Nephron (organoid): ENCODE measurements around the gene NMRK1.
A peak's percentile ranks its signal among the peaks of the same experiment; 100 is the strongest.

Experiments used
- H3K27ac Mint-ChIP-seq, 3 experiments: 2 replicates each; pipeline ENCODE4 v1.8.0; 2020; ENCODE audit warnings: mixed read lengths in 3 of 3, mild to moderate bottlenecking in 2 of 3, moderate library complexity in 1 of 3
- H3K27me3 Mint-ChIP-seq: 2 replicates; pipeline ENCODE4 v1.8.0; 2021; ENCODE audit warnings: low read depth, mild to moderate bottlenecking, moderate library complexity, mixed read lengths
- H3K36me3 Mint-ChIP-seq: 2 replicates; pipeline ENCODE4 v1.8.0; 2020; ENCODE audit warnings: low read depth, mixed read lengths
- H3K4me1 Mint-ChIP-seq: 2 replicates; pipeline ENCODE4 v1.8.0; 2020; ENCODE audit warnings: mixed read lengths
- H3K4me3 Mint-ChIP-seq, 3 experiments: 2 replicates each; pipeline ENCODE4 v1.8.0; 2020; ENCODE audit warnings: mild to moderate bottlenecking in 3 of 3, mixed read lengths in 3 of 3, moderate library complexity in 2 of 3
- H3K9me3 Mint-ChIP-seq: 2 replicates; pipeline ENCODE4 v1.8.0; 2020; ENCODE audit warnings: mixed read lengths
- CTCF ChIP-seq, 3 experiments: fragments of 200-600 bp; sonication (generic); IDR thresholded peaks; one replicate each; pipeline ENCODE4 v1.5.0; 2021; ENCODE audit warnings: antibody characterized with exemption in 3 of 3; ENCODE audit not compliant: unreplicated experiment in 3 of 3

Gene NMRK1

GRCh38 chr9:75096796-75097195, 8.8 kb upstream of the NMRK1 start:
- no peaks in the 10 kb centered on the region for H3K36me3 Mint-ChIP-seq
- no peaks in the 10 kb centered on the region for H3K9me3 Mint-ChIP-seq
- TF ChIP-seq CTCF (IDR thresholded peaks at IDR 0.05; ENCODE audit: unreplicated experiment in 3 of 3) = no peak
- peaks cover 4% of the 10 kb centered on the region for H3K4me1 Mint-ChIP-seq
- H3K4me3 Mint-ChIP-seq = no peak overlapping the region
- H3K27me3 Mint-ChIP-seq = peaks cover 3% of the 10 kb centered on the region
- H3K27ac Mint-ChIP-seq = no peak overlapping the region

- H3K4me3 Mint-ChIP-seq = no peak overlapping the region
- H3K27ac Mint-ChIP-seq = no peak overlapping the region
- H3K9me3 Mint-ChIP-seq = no peaks in the 10 kb centered on the region
- H3K36me3 Mint-ChIP-seq = no peaks in the 10 kb centered on the region
- no peak for TF ChIP-seq CTCF (IDR thresholded peaks at IDR 0.05; ENCODE audit: unreplicated experiment in 3 of 3)
- H3K27me3 Mint-ChIP-seq = peaks cover 6% of the 10 kb centered on the region
- H3K4me1 Mint-ChIP-seq = peaks cover 13% of the 10 kb centered on the region
Observed at GRCh38 chr9:75092766-75093165, 4.8 kb upstream of the NMRK1 start.

DNA sequence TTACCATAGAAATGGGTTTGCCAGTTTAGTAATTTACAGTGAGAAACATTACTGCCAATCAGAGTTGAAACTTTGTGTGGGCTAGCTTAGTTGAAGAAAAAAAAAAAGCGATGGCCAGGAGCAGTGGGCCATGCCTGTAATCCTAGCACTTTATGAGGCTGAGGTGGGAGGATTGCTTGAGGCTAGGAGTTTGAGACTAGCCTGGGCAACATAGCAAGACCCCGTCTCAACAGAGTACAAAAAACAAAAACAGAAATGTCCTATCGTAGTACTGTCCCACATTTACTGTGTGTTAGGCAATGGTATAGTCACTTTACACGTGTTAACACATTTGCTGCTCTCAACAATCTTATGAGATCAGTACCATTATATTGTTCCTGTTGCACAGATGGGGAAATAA, 2.6 kb upstream of the NMRK1 start:
- Mint-ChIP-seq H3K4me1 (peaks cover 22% of the 10 kb centered on the region), H3K36me3 (no peaks in the 10 kb centered on the region)

GRCh38 chr9:75089373-75089766, 1.4 kb upstream of the NMRK1 start:
- no peak for TF ChIP-seq CTCF (IDR thresholded peaks at IDR 0.05; ENCODE audit: unreplicated experiment in 3 of 3)
- Mint-ChIP-seq H3K4me3 (peak overlapping the region; percentile 92 to 98 (median 97)), H3K27me3 (peaks cover 6% of the 10 kb centered on the region), H3K27ac (peak overlapping the region; percentile 51 to 63 (median 53)), H3K4me1 (peaks cover 22% of the 10 kb centered on the region), H3K9me3 (no peaks in the 10 kb centered on the region), H3K36me3 (no peaks in the 10 kb centered on the region)

More for the DNA sequence above, 2.6 kb upstream of the NMRK1 start:
- H3K4me3 Mint-ChIP-seq = peak overlapping the region in 1 of 3 experiments; percentile 31
- no peaks in the 10 kb centered on the region for H3K9me3 Mint-ChIP-seq
- no peak for TF ChIP-seq CTCF (IDR thresholded peaks at IDR 0.05; ENCODE audit: unreplicated experiment in 3 of 3)
- H3K27me3 Mint-ChIP-seq = peaks cover 6% of the 10 kb centered on the region
- no peak overlapping the region for H3K27ac Mint-ChIP-seq

DNA sequence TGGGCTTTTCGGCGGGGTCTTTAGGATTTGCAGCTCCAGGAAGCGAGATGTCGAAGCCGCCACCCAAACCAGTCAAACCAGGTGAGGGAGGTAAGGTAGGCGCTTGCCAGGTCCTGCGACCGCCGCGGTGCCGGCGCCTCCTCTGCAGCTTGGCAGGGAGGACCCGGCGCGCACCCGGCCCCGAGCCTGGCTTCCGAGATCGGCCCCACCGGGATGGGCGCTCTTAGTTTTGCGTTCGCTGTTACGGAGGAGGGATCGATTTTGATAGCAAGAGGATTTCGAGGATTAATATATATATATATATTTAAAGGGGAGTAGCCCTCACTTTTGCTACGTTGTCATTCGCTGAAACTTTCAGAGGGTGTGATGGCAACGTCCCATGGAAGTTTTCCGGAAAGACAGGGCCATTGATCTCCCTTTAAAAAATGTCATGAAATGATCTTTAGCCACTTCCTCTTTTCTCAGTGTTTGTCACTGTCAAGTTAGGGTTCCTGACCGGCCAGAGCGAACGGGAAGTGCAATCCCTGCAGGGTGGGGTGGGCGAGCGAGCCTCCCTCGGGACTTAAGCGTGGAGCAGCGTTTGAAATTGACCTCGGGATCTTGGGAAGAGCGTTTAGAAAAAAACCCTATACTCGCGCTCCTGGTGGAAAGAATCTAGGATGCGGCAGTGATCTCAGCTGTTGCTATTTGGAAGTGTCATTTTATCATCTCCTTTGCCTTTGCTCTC, 854 bp upstream of the NMRK1 start:
- Mint-ChIP-seq H3K36me3 (no peaks in the 10 kb centered on the region), H3K4me3 (peak overlapping the region; percentile 92 to 98 (median 97)), H3K4me1 (peaks cover 22% of the 10 kb centered on the region), H3K27me3 (peaks cover 6% of the 10 kb centered on the region), H3K27ac (peak overlapping the region; percentile 51 to 79 (median 53)), H3K9me3 (no peaks in the 10 kb centered on the region)
- TF ChIP-seq CTCF (IDR thresholded peaks at IDR 0.05; ENCODE audit: unreplicated experiment in 3 of 3) = peak; percentile 23 to 42 (median 28)

- no peak for TF ChIP-seq CTCF (IDR thresholded peaks at IDR 0.05; ENCODE audit: unreplicated experiment in 3 of 3)
- H3K27ac Mint-ChIP-seq = peak overlapping the region; percentile 72 to 85 (median 83)
- H3K4me1 Mint-ChIP-seq = peaks cover 31% of the 10 kb centered on the region
- H3K9me3 Mint-ChIP-seq = no peaks in the 10 kb centered on the region
- H3K36me3 Mint-ChIP-seq = no peaks in the 10 kb centered on the region
- H3K4me3 Mint-ChIP-seq = peak overlapping the region; percentile 89 to 96 (median 94)
- H3K27me3 Mint-ChIP-seq = peaks cover 10% of the 10 kb centered on the region
Observed at GRCh38 chr9:75087289-75087823, 599 bp downstream of the NMRK1 start.
